Pancreas (tissue), 10 donors: ENCODE data around the gene KDM4B. TPM values are rescaled to one million over a fixed set of nuclear protein-coding genes. Genes with fewer than 3 reads are reported as not detected.

Source experiments
- ATAC-seq, 4 donors: fragments of 200-7000 bp; cut with Tn5 transposase; one replicate each; pipeline versions ENCODE4 v1.8.0 to v1.9.1; 2020; ENCODE audit warnings: mild to moderate bottlenecking in 4 of 4, moderate library complexity in 4 of 4
- DNase-seq, 6 donors: peaks; one replicate each; pipeline ENCODE4 v3.0.0-alpha.2; 2020
- FAIRE-seq: peaks from 2 replicates; lab custom pipeline; 2012; peaks lifted over from hg19 to GRCh38; lab: Jason Lieb, UNC
- H3K27ac ChIP-seq, 4 donors: fragments of 200-600 bp; sonication (generic); 1 replicate in 3 of 4; 2 replicates in 1 of 4; pipeline versions ENCODE4 v1.5.0 to v1.8.0; 2020
- H3K27me3 ChIP-seq, 4 donors: fragments of 200-600 bp; one replicate each; pipeline ENCODE4 v1.8.0; 2021
- H3K36me3 ChIP-seq, 3 donors: fragments of 200-600 bp; sonication (generic) in 1 of 3; one replicate each; pipeline versions ENCODE4 v1.5.0 to v1.8.0; 2020 to 2021
- H3K4me1 ChIP-seq, 3 donors: fragments of 200-600 bp; one replicate each; pipeline ENCODE4 v1.8.0; 2021
- H3K4me3 ChIP-seq, 4 donors: fragments of 200-600 bp; sonication (generic) in 2 of 4; one replicate each; pipeline versions ENCODE4 v1.5.0 to v1.8.0; 2020 to 2021
- H3K9me3 ChIP-seq, 4 donors: fragments of 200-600 bp; one replicate each; pipeline ENCODE4 v1.8.0; 2021
- CTCF ChIP-seq, 4 donors: fragments of 200-600 bp; sonication (generic) in 3 of 4; IDR thresholded peaks; one replicate each; pipeline versions ENCODE4 v1.5.0 to v1.8.0; 2021; ENCODE audit warnings: antibody characterized with exemption in 4 of 4
- WGBS, 2 donors: extraction: QIAGEN DNeasy Blood & Tissue Kit; methylation state at CpG; one replicate each; pipeline ENCODE4 v1.1.7; 2013; 5-methylcytosine and 5-hydroxymethylcytosine counted together
- intact Hi-C, 3 donors: fragments of 100-400 bp; cut with DNase I; formaldehyde crosslinking; loops; one replicate each; pipeline versions ENCODE4 v1.11.1 to v1.14.2; 2022
- polyA plus RNA-seq, 2 donors: library from polyadenylated mRNA; stranded (reverse); fragments of 200-250 nt; gene quantifications; one replicate each; pipeline ENCODE4 v1.2.3, GENCODE V29; 2013
- total RNA-seq, 6 donors: library from RNA; stranded (reverse); fragmentation: NEBNext Ultra II Directional in 4 of 6; extraction: Animal tissue kit (Norgen Biotek cat#: 25700) in 4 of 6; gene quantifications; one replicate each; pipeline versions ENCODE4 v1.2.1 to v1.2.4, GENCODE V29; 2021 to 2023
- donor health status: healthy with polysubstance abuse.
- donor health status: DM: no; HTN: no; CAD: no; lungs with moderate emphysema.
- donor health status: DM: no; HTN: no; CAD: no.
- donor health status: control.
- donor health status: control.
- donor health status: Bipolar disorder and iron deficiency.
- donor health status: DM: yes; HTN: yes; CAD: no.
- donor health status: DM: no; HTN: no; CAD: no.
- donor health status: DM: no; HTN: no; CAD: no.
- donor health status: DM: yes; HTN: yes; CAD: no.

Gene KDM4B
- total and polyA plus RNA-seq, 8 donors, result 13.8 to 24.0 (median 18.5) TPM

GRCh38 chr19:5038631-5039271, 69.8 kb downstream of the KDM4B start:
- peak in 3 of 4 donors; percentile 16 to 23 (median 21) for TF ChIP-seq CTCF (IDR thresholded peaks at IDR 0.05)
- DNase-seq (no peak), ATAC-seq (peak in 3 of 4 donors; percentile 21 to 33 (median 29)), FAIRE-seq (no peak)
- intact Hi-C loops, result loop anchor here in 2 of 3 donors (10.0 kb wide), 2 partner anchors 224 to 546 kb away; no protein-coding TSS in a partner anchor
- no peaks in the 10 kb centered on the region for H3K27me3 ChIP-seq
- no peaks in the 10 kb centered on the region for H3K9me3 ChIP-seq
- no peak overlapping the region for H3K4me3 ChIP-seq
- no peaks in the 10 kb centered on the region for H3K4me1 ChIP-seq
- H3K36me3 ChIP-seq, result peaks cover 0 to 21% (median 0%) of the 10 kb centered on the region in 3 donors
- no peak overlapping the region for H3K27ac ChIP-seq
- WGBS, 2 donors, result 70 to 84% methylated on average over 14 of the region's 14 CpGs

GRCh38 chr19:5039642-5040543, 71.0 kb downstream of the KDM4B start:
- H3K36me3 ChIP-seq, result peaks cover 0 to 21% (median 0%) of the 10 kb centered on the region in 3 donors
- no peaks in the 10 kb centered on the region for H3K27me3 ChIP-seq
- H3K4me1 ChIP-seq, result no peaks in the 10 kb centered on the region
- FAIRE-seq (no peak), ATAC-seq (no peak), DNase-seq (peak in 1 of 6 donors; percentile 74)
- H3K27ac ChIP-seq, result no peak overlapping the region
- intact Hi-C loops, result loop anchor here in 2 of 3 donors (10.0 kb wide), 2 partner anchors 225 to 545 kb away; no protein-coding TSS in a partner anchor
- TF ChIP-seq CTCF (IDR thresholded peaks at IDR 0.05), result no peak
- H3K4me3 ChIP-seq, result no peak overlapping the region
- 95% methylated on average over 43 of the region's 43 CpGs for WGBS, 2 donors
- no peaks in the 10 kb centered on the region for H3K9me3 ChIP-seq

- FAIRE-seq (no peak), ATAC-seq (no peak), DNase-seq (peak in 1 of 6 donors; percentile 58)
- intact Hi-C loops, result no loop called here
- Histone ChIP-seq H3K4me1 (peaks cover under 1 to 2% (median under 1%) of the 10 kb centered on the region in 3 donors), H3K36me3 (peaks cover 0 to 21% (median 0%) of the 10 kb centered on the region in 3 donors), H3K4me3 (no peak overlapping the region), H3K27me3 (no peaks in the 10 kb centered on the region), H3K27ac (no peak overlapping the region), H3K9me3 (no peaks in the 10 kb centered on the region)
- no peak for TF ChIP-seq CTCF (IDR thresholded peaks at IDR 0.05)
- 90 to 91% methylated on average over 28 of the region's 28 CpGs for WGBS, 2 donors
Measured at GRCh38 chr19:5040544-5041167, 71.7 kb downstream of the KDM4B start.

GRCh38 chr19:5041168-5041912, 72.4 kb downstream of the KDM4B start:
- DNase-seq, result peak in 1 of 6 donors; percentile 73
- intact Hi-C loops, result no loop called here
- FAIRE-seq, result no peak
- H3K36me3 ChIP-seq, result peaks cover 0 to 21% (median 0%) of the 10 kb centered on the region in 3 donors
- WGBS, 2 donors, result 85 to 87% methylated on average over 29 of the region's 29 CpGs
- no peaks in the 10 kb centered on the region for H3K9me3 ChIP-seq
- no peak overlapping the region for H3K27ac ChIP-seq
- H3K27me3 ChIP-seq, result no peaks in the 10 kb centered on the region
- H3K4me3 ChIP-seq, result no peak overlapping the region
- TF ChIP-seq CTCF (IDR thresholded peaks at IDR 0.05), result no peak
- H3K4me1 ChIP-seq, result peaks cover 7 to 9% (median 7%) of the 10 kb centered on the region in 3 donors
- no peak for ATAC-seq
